Astrocyte (in vitro differentiated cells and primary cell): ENCODE measurements around the gene PPP2R2C. TPM values are rescaled to one million over a fixed set of nuclear protein-coding genes. Genes with fewer than 3 reads are reported as not detected.

Source experiments
- DNase-seq: peaks from one replicate; pipeline ENCODE4 v3.0.0-alpha.2; 2010; ENCODE audit warnings: low read depth
- FAIRE-seq: peaks from 2 replicates; lab custom pipeline; 2011; peaks lifted over from hg19 to GRCh38; lab: Jason Lieb, UNC
- H2AFZ ChIP-seq: 2 replicates; pipeline ENCODE4 v1.6.0; 2012; ENCODE audit warnings: low read depth, low read length, inconsistent platforms
- H3K27ac ChIP-seq: 2 replicates; pipeline ENCODE4 v1.5.1; 2011; ENCODE audit warnings: low read depth, low read length, inconsistent platforms
- H3K27me3 ChIP-seq: 2 replicates; pipeline ENCODE4 v1.6.0; 2011; ENCODE audit warnings: low read length, inconsistent platforms; ENCODE audit not compliant: insufficient read depth
- H3K36me3 ChIP-seq: 2 replicates; pipeline ENCODE4 v1.5.1; 2011; ENCODE audit warnings: low read length, inconsistent platforms; ENCODE audit not compliant: insufficient read depth
- H3K4me1 ChIP-seq: 2 replicates; pipeline ENCODE4 v1.5.1; 2011; ENCODE audit warnings: low read length, inconsistent platforms; ENCODE audit not compliant: insufficient read depth
- H3K4me2 ChIP-seq: 2 replicates; pipeline ENCODE4 v1.6.0; 2012; ENCODE audit warnings: low read length, inconsistent platforms
- H3K4me3 ChIP-seq: 2 replicates; pipeline ENCODE4 v1.5.1; 2011; ENCODE audit warnings: low read depth, mild to moderate bottlenecking, low read length, inconsistent platforms; ENCODE audit not compliant: insufficient read depth
- H3K79me2 ChIP-seq: 2 replicates; pipeline ENCODE4 v1.6.0; 2012; ENCODE audit warnings: mild to moderate bottlenecking, low read length, inconsistent platforms; ENCODE audit not compliant: insufficient read depth
- H3K9ac ChIP-seq: 2 replicates; pipeline ENCODE4 v1.6.0; 2012; ENCODE audit warnings: mild to moderate bottlenecking, low read length, inconsistent platforms
- H3K9me3 ChIP-seq: 2 replicates; pipeline ENCODE4 v1.5.1; 2012; ENCODE audit warnings: low read depth, mild to moderate bottlenecking, low read length, inconsistent platforms; ENCODE audit not compliant: insufficient read depth
- H4K20me1 ChIP-seq: 2 replicates; pipeline ENCODE4 v1.6.0; 2012; ENCODE audit warnings: low read length, inconsistent platforms; ENCODE audit not compliant: insufficient read depth
- H3K27ac Mint-ChIP-seq: one replicate; pipeline ENCODE4 v1.8.0; 2021; ENCODE audit warnings: mild to moderate bottlenecking, mixed read lengths; ENCODE audit not compliant: unreplicated experiment
- H3K27me3 Mint-ChIP-seq: one replicate; pipeline ENCODE4 v1.8.0; 2021; ENCODE audit warnings: low read depth, mixed read lengths; ENCODE audit not compliant: unreplicated experiment
- H3K36me3 Mint-ChIP-seq: one replicate; pipeline ENCODE4 v1.8.0; 2021; ENCODE audit warnings: low read depth, mixed read lengths; ENCODE audit not compliant: unreplicated experiment
- H3K4me1 Mint-ChIP-seq: one replicate; pipeline ENCODE4 v1.8.0; 2021; ENCODE audit warnings: low read depth, mixed read lengths; ENCODE audit not compliant: unreplicated experiment
- H3K4me3 Mint-ChIP-seq: one replicate; pipeline ENCODE4 v1.8.0; 2021; ENCODE audit warnings: mild to moderate bottlenecking, moderate library complexity, mixed read lengths; ENCODE audit not compliant: unreplicated experiment
- H3K9me3 Mint-ChIP-seq: one replicate; pipeline ENCODE4 v1.8.0; 2021; ENCODE audit warnings: mild to moderate bottlenecking, mixed read lengths; ENCODE audit not compliant: unreplicated experiment
- EZH2 ChIP-seq: IDR thresholded peaks from 2 replicates; pipeline ENCODE4 v1.6.1; 2012; ENCODE audit warnings: mild to moderate bottlenecking, low read length, inconsistent platforms; ENCODE audit not compliant: insufficient read depth
- total RNA-seq: library from RNA; stranded (reverse); gene quantifications from 2 replicates; pipeline ENCODE4 v1.2.1, GENCODE V29; 2021
- TF ChIP-seq, protein P1 (sequence below): IDR thresholded peaks from 2 replicates; pipeline ENCODE4 v1.5.1; 2011; ENCODE audit warnings: low read depth, mild to moderate bottlenecking, inconsistent platforms, low read length, moderate library complexity; ENCODE audit not compliant: insufficient read depth

PPP2R2C gene
- total RNA-seq, 1 donor from 2014 or later, result 1.1 TPM

DNA sequence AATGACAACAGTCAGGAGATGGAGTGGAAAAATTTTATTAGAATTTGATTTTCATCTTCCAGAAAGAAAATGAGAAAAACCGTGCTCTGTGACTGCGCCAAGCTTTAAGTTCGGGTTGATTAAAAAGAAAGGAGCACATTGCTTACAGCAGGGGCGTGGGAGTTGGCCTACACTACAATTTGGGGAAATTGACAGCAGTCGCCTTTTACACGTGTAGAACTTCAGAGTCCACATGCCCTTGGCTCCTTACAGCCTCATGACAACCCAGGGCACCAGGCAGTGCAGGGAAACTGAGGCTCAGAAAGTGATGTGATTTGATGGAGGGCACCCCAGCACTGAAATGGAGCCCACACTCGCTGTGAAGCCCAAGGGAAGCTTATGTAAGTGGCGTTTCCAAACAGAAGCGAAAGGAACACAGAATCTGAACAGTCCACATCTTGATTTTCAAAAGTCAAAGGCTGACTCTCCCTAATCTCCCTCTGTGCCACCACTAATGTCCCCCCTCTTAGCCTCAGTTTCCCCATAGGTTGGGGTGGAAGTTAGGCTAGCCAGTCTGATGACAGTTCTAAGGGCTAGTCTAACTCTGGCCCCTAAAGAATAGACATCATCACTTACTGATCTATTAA is 5.5 kb downstream of the PPP2R2C start:
- Histone ChIP-seq H2AFZ (no peak overlapping the region), H3K4me2 (no peak overlapping the region), H3K36me3 (no peaks in the 10 kb centered on the region), H3K27me3 (peaks cover 31% of the 10 kb centered on the region), H3K27ac (no peak overlapping the region), H3K4me3 (no peak overlapping the region), H3K79me2 (no peaks in the 10 kb centered on the region), H3K4me1 (no peaks in the 10 kb centered on the region), H3K9me3 (no peaks in the 10 kb centered on the region), H3K9ac (no peak overlapping the region), H4K20me1 (no peaks in the 10 kb centered on the region)
- Mint-ChIP-seq H3K36me3 (no peaks in the 10 kb centered on the region), H3K27ac (no peak overlapping the region), H3K9me3 (no peaks in the 10 kb centered on the region), H3K27me3 (peaks cover 58% of the 10 kb centered on the region), H3K4me3 (no peak overlapping the region), H3K4me1 (no peaks in the 10 kb centered on the region)
- FAIRE-seq (no peak), DNase-seq (no peak)
- TF ChIP-seq EZH2, result no peak
- TF ChIP-seq, protein P1, sequence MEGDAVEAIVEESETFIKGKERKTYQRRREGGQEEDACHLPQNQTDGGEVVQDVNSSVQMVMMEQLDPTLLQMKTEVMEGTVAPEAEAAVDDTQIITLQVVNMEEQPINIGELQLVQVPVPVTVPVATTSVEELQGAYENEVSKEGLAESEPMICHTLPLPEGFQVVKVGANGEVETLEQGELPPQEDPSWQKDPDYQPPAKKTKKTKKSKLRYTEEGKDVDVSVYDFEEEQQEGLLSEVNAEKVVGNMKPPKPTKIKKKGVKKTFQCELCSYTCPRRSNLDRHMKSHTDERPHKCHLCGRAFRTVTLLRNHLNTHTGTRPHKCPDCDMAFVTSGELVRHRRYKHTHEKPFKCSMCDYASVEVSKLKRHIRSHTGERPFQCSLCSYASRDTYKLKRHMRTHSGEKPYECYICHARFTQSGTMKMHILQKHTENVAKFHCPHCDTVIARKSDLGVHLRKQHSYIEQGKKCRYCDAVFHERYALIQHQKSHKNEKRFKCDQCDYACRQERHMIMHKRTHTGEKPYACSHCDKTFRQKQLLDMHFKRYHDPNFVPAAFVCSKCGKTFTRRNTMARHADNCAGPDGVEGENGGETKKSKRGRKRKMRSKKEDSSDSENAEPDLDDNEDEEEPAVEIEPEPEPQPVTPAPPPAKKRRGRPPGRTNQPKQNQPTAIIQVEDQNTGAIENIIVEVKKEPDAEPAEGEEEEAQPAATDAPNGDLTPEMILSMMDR, result no peak

DNA sequence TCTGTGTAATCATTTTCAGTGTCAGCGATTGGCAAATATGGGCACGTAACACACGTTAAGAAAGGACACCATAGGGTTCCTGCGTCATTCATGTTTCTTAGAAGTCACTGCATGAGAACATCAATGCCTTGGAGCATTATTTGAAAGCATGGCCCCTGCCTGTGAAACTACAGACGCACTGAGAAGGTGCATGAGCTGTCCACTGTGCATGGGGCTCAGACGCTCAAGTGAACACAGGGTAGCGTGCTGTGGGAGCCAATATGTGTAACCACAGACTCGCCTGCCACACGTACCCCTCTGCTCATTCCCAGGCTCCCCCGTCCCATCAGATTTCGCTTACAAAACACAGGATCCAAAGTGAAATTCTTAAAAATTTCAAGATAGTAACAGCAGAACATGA is 6.5 kb downstream of the PPP2R2C start:
- DNase-seq (no peak), FAIRE-seq (no peak)
- Mint-ChIP-seq H3K27ac (no peak overlapping the region), H3K9me3 (no peaks in the 10 kb centered on the region), H3K4me1 (no peaks in the 10 kb centered on the region), H3K4me3 (no peak overlapping the region), H3K36me3 (no peaks in the 10 kb centered on the region), H3K27me3 (peaks cover 58% of the 10 kb centered on the region)
- TF ChIP-seq, protein P1, result no peak
- no peak for TF ChIP-seq EZH2
- no peaks in the 10 kb centered on the region for H3K9me3 ChIP-seq
- H3K4me1 ChIP-seq, result no peaks in the 10 kb centered on the region
- no peak overlapping the region for H2AFZ ChIP-seq
- no peaks in the 10 kb centered on the region for H3K36me3 ChIP-seq
- H3K27ac ChIP-seq, result no peak overlapping the region
- no peak overlapping the region for H3K9ac ChIP-seq
- H3K27me3 ChIP-seq, result peaks cover 31% of the 10 kb centered on the region
- H3K4me3 ChIP-seq, result no peak overlapping the region
- H4K20me1 ChIP-seq, result no peaks in the 10 kb centered on the region
- no peak overlapping the region for H3K4me2 ChIP-seq
- no peaks in the 10 kb centered on the region for H3K79me2 ChIP-seq

DNA sequence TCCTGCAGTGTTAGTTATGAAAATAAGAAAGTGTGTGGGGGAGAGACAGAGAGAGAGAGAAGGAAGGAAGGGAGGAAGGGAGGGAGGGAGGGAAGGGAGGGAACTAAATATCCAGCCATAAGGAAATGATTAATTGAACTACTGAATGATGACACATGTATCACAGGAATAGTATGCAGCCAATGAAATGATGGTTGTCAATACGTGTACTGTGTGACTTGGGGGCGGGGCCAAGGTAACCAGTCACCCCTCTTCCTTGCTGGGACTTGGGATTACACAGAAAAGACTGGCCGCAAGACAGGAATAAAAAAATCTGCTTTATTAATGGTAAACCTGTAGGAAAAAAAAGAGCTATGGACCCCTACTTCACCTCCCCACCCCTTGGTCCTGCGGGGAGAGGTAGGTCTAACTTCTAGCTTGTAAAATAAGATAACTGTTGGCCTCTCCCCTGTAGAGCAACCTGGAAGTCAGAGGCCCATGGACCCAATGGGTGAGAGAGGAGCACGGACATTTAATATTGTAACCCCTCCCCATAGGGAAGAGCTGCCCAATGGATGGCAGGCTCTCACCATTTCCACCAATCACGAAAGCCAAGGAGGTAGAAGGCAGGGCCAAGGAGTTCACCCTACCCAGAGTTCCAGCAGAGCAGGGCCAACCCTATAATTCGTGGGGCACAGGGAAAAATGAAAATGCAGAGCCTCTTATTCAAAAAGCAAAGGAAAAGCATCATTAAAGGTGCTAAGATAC is 7.4 kb downstream of the PPP2R2C start:
- peaks cover 55% of the 10 kb centered on the region for H3K27me3 Mint-ChIP-seq
- no peaks in the 10 kb centered on the region for H3K36me3 Mint-ChIP-seq
- H3K9me3 Mint-ChIP-seq, result no peaks in the 10 kb centered on the region
- FAIRE-seq (no peak), DNase-seq (no peak)
- no peaks in the 10 kb centered on the region for H3K4me1 Mint-ChIP-seq
- no peak overlapping the region for H3K9ac ChIP-seq
- no peaks in the 10 kb centered on the region for H4K20me1 ChIP-seq
- no peak overlapping the region for H3K4me3 Mint-ChIP-seq
- no peaks in the 10 kb centered on the region for H3K9me3 ChIP-seq
- H3K4me2 ChIP-seq, result no peak overlapping the region
- no peaks in the 10 kb centered on the region for H3K36me3 ChIP-seq
- no peak overlapping the region for H3K27ac Mint-ChIP-seq
- H3K4me1 ChIP-seq, result no peaks in the 10 kb centered on the region
- H3K27me3 ChIP-seq, result peaks cover 26% of the 10 kb centered on the region
- TF ChIP-seq, protein P1, result no peak
- TF ChIP-seq EZH2, result no peak
- no peak overlapping the region for H3K27ac ChIP-seq
- no peaks in the 10 kb centered on the region for H3K79me2 ChIP-seq
- no peak overlapping the region for H2AFZ ChIP-seq
- no peak overlapping the region for H3K4me3 ChIP-seq
